GM13976 (cell line): ENCODE measurements around the gene CCDC9.
A peak's percentile ranks its signal among the peaks of the same experiment; 100 is the strongest.

Experiments
- DNase-seq: peaks from one replicate; pipeline ENCODE4 v3.0.0; 2012; ENCODE audit warnings: low spot score
- in situ Hi-C: fragments of 300-500 bp; cut with MboI; formaldehyde crosslinking; loops from one replicate; pipeline ENCODE4 v1.12.0; 2022; ENCODE audit warnings: low sequenced_read_pairs, mixed read lengths, inconsistent platforms; ENCODE audit not compliant: unreplicated experiment
- TF ChIP-seq, protein P1 (sequence below): IDR thresholded peaks from 2 replicates; pipeline ENCODE4 v1.5.1; 2012; ENCODE audit warnings: borderline replicate concordance, mild to moderate bottlenecking; ENCODE audit not compliant: insufficient read depth; ENCODE audit errors: extremely low read depth, missing control alignments, control extremely low read depth

The CCDC9 gene

GRCh38 chr19:47221890-47222289 is 34.4 kb upstream of the CCDC9 start:
- DNase-seq = no peak
- in situ Hi-C loops = no loop called here
- TF ChIP-seq, protein P1, sequence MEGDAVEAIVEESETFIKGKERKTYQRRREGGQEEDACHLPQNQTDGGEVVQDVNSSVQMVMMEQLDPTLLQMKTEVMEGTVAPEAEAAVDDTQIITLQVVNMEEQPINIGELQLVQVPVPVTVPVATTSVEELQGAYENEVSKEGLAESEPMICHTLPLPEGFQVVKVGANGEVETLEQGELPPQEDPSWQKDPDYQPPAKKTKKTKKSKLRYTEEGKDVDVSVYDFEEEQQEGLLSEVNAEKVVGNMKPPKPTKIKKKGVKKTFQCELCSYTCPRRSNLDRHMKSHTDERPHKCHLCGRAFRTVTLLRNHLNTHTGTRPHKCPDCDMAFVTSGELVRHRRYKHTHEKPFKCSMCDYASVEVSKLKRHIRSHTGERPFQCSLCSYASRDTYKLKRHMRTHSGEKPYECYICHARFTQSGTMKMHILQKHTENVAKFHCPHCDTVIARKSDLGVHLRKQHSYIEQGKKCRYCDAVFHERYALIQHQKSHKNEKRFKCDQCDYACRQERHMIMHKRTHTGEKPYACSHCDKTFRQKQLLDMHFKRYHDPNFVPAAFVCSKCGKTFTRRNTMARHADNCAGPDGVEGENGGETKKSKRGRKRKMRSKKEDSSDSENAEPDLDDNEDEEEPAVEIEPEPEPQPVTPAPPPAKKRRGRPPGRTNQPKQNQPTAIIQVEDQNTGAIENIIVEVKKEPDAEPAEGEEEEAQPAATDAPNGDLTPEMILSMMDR = no peak

DNA sequence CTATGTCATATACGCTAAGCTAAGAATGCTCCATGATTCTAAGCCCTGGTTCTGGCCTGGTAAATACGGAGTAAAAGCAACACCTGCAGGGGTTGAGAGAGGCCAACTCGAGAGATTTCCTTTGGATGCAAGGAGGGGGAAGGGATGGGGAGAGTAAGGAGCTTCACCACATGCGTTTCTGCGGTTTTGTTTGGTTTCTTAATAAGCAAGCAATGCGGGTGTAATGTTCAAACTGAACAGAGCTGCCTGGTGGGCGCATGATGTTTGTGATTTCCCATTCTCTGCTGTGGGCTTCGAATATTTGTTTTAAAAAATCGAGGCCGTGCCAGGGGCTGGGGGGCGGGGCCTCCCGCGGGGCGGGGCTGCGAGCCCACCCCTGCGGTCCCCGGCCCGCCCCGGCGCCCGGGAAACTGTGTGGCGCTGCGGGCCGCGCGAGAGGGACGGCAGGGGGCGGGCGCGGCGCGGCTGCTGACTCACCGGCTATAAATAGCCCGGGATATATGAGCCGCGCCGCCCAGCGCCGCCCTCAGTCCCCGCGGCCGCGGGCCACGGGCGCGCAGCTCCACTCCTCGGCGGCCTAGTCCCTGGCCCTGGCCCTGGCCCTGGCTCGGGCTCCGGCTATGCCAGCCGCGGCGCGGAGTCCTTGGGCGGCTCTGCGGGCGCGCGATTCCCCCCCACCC is 30.4 kb upstream of the CCDC9 start:
- DNase-seq = peak; percentile 97
- in situ Hi-C loops = no loop called here
- TF ChIP-seq, protein P1 = no peak

DNA sequence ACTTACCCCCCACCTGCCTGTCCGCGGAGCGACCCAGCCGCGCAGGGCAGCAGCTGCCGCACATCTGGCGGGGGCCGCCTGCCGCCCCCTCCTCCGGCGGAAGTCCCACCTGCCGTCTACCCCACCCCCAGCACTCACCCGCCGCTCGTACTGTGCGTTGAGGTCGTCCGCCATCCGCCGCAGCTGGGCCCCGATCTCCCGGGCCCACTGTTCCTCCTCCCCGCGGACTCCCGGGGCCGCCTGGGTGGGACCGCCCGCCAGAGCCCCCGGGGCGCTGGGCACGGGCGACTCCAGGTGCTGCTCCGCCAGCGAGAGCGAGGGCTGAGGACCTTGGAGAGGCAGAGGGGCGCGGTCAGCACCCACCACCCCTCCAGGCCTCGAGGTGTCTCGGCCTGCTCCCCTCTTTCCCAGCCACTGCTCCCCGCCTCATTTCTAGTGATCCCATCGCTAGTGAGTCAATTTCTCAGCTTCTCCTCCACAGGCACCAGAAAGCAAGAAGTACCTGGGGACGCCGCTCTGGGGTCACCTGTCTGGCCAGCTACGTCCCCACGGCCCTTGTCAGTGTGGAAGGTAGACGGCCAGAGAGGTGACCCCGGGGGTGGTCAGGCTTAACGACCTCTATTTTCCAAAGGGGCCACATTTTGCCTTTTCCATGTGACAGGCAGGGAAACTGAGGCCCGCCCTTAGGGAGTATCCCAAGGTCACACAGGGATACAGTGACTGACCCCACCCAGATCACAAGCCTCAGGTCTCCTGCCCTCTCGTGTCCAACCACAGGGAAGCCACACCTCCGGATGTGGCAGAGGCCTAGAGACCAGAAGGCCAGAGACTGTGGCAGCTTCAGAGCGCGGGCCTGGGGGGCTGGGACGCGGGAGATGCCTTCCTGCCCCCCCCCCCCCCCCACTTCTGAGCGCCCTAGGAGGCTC is 29.6 kb upstream of the CCDC9 start:
- TF ChIP-seq, protein P1 = no peak
- in situ Hi-C loops = no loop called here
- peak; percentile 78 for DNase-seq

DNA sequence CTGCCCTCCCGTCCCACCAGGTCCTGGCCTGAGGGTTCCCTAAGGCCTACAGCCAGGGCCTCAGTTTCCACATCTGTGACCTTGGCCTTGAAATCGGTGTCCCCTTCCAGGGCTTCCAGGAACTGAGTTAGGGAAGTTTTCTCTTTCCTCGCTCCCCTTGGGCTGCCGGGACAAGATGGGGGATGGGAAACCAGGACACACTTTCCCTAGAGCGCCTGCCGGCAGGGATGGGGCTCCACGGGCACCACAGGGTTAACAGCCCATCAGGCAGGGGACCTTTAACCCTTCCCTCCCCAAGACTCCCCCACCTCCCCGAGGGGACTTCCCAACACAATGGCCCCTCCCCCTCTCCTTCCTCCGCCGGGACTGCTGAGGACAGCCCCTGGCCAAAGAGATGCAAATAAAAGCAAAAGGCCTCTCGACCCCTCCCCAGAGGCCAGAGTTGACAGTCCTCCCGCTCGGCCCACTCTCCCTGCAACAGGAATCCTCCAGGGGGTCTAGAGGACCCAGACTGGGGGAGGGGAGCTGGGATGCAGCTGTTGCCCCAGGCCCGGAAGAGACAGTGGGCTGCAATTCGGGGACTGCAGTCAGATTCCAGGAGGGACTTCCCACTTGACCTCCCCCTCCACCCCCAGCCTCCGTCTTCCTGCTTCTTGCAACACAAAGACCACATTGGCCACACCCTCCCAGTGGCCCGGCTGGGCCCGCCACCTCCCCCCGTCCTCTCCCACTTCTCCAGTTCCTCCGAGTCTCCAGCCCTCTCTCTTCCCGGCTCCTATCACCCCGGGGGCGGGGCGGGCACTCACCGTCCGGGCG is 28.8 kb upstream of the CCDC9 start:
- peak; percentile 86 for DNase-seq

DNA sequence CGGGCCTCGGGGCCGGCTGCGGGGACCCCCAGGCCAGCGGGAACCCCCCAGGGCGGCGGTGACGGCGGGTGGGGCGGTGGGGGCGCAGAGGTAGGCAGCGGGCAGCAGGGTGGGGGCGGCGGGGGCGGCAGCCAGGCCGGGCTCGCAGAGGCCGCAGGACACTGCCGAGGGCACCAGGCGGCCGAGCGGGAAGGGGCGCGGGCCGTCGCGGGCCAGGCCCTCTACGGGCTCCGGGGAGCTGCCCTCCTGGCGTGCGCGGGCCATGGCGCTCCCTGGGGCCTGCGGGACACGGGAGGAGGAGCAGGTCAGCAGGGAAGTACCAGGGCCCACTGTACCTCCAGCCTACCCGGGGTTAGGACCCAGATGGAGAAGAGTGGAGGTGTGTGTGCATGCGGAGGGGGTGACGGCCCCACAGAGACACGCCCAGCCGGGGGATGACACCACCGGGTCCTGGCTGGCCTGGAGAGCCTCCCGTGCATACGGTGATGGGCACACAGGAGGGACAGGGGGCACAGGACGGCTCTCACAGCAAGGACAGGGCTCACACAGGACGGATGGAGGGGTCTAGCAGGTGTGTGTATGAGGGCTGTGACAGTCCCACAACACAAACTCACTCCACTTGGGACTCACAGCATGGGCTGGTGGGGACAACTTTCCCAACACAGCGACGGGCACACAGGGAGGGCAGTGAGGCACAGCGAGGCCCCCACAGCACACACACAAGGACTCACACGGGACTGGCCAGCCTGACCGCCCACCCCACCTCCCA is 28.0 kb upstream of the CCDC9 start:
- in situ Hi-C loops = no loop called here
- TF ChIP-seq, protein P1 = no peak
- DNase-seq = peak; percentile 62

More for the DNA sequence above, 28.8 kb upstream of the CCDC9 start:
- in situ Hi-C loops = no loop called here
- TF ChIP-seq, protein P1 = no peak

GRCh38 chr19:47228937-47229675 is 27.2 kb upstream of the CCDC9 start:
- in situ Hi-C loops = no loop called here
- TF ChIP-seq, protein P1 = no peak
- DNase-seq = no peak
